Gastrocnemius medialis (tissue), 4 donors: ENCODE measurements around the gene HSF2BP.
"Not testable (repeated sequence)": the region's sequence is repeated elsewhere in the genome, so short reads cannot be mapped to it uniquely, and the experiment has no call there.

Experiments used
- POLR2A ChIP-seq, 2 donors: fragments of 450-650 bp; IDR thresholded peaks; one replicate each; pipeline ENCODE4 v1.6.1; 2017; ENCODE audit warnings: antibody characterized with exemption in 2 of 2, mild to moderate bottlenecking in 2 of 2, moderate library complexity in 2 of 2
- TF ChIP-seq, protein P1 (sequence below), 5 experiments: fragments of 450-650 bp in 3 of 5; fragments of 200-600 bp in 2 of 5; sonication (generic) in 2 of 5; IDR thresholded peaks in 4 of 5; conservative IDR thresholded peaks in 1 of 5; 1 replicate in 4 of 5; 2 replicates in 1 of 5; pipeline ENCODE4 v1.5.1; 2016 to 2019; ENCODE audit warnings: antibody characterized with exemption in 5 of 5, mild to moderate bottlenecking in 3 of 5, moderate library complexity in 3 of 5

GRCh38 chr21:43503075-43503750 is 156.1 kb downstream of the HSF2BP start:
- TF ChIP-seq, protein P1, sequence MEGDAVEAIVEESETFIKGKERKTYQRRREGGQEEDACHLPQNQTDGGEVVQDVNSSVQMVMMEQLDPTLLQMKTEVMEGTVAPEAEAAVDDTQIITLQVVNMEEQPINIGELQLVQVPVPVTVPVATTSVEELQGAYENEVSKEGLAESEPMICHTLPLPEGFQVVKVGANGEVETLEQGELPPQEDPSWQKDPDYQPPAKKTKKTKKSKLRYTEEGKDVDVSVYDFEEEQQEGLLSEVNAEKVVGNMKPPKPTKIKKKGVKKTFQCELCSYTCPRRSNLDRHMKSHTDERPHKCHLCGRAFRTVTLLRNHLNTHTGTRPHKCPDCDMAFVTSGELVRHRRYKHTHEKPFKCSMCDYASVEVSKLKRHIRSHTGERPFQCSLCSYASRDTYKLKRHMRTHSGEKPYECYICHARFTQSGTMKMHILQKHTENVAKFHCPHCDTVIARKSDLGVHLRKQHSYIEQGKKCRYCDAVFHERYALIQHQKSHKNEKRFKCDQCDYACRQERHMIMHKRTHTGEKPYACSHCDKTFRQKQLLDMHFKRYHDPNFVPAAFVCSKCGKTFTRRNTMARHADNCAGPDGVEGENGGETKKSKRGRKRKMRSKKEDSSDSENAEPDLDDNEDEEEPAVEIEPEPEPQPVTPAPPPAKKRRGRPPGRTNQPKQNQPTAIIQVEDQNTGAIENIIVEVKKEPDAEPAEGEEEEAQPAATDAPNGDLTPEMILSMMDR (IDR thresholded peaks at IDR 0.05 in 4 of 5, conservative IDR thresholded peaks at IDR 0.05 in 1 of 5), result not testable (repeated sequence)
- not testable (repeated sequence) for TF ChIP-seq POLR2A (IDR thresholded peaks at IDR 0.05)
